22Rv1 (cell line): Measurements from ENCODE around the gene ZG16.
"Not testable (repeated sequence)": the region's sequence is repeated elsewhere in the genome, so short reads cannot be mapped to it uniquely, and the experiment has no call there.

ENCODE experiments used
- H3K27ac ChIP-seq: fragments of 450-650 bp; 2 replicates; pipeline ENCODE4 v1.5.1; 2017
- ZFX ChIP-seq: fragments of 450-650 bp; IDR thresholded peaks from 2 replicates; pipeline ENCODE4 v1.6.1; 2017; ENCODE audit warnings: antibody characterized with exemption, borderline replicate concordance
- TF ChIP-seq, protein P1 (sequence below): fragments of 450-650 bp; IDR thresholded peaks from 2 replicates; pipeline ENCODE4 v1.5.1; 2017; ENCODE audit warnings: mild to moderate bottlenecking

Gene ZG16

DNA sequence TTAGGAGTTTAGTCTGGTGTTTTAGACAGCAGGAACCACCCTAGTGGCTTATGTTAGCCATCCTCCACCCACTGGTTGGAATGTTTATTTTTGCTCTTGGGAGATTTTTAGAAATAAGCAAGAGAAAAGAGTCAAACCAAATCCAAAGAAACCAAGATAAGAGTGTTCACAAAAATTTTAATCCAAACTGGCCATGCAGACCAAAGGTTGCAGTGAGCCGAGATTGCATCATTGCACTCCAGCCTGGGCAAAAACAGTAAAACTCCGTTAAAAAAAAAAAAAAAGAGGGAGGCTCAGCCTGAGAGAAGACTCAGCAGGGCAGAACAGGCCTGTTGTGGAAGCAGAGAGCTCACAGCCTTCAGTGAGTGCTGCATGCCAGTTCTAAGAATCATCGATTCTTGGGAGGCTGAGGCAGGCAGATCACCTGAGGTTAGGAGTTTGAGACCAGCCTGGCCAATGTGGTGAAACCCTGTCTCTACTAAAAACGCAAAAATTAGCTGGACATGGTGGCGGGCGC is 20.0 kb upstream of the ZG16 start:
- no peak overlapping the region for H3K27ac ChIP-seq
- TF ChIP-seq ZFX: no peak
- TF ChIP-seq, protein P1, sequence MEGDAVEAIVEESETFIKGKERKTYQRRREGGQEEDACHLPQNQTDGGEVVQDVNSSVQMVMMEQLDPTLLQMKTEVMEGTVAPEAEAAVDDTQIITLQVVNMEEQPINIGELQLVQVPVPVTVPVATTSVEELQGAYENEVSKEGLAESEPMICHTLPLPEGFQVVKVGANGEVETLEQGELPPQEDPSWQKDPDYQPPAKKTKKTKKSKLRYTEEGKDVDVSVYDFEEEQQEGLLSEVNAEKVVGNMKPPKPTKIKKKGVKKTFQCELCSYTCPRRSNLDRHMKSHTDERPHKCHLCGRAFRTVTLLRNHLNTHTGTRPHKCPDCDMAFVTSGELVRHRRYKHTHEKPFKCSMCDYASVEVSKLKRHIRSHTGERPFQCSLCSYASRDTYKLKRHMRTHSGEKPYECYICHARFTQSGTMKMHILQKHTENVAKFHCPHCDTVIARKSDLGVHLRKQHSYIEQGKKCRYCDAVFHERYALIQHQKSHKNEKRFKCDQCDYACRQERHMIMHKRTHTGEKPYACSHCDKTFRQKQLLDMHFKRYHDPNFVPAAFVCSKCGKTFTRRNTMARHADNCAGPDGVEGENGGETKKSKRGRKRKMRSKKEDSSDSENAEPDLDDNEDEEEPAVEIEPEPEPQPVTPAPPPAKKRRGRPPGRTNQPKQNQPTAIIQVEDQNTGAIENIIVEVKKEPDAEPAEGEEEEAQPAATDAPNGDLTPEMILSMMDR: no peak

DNA sequence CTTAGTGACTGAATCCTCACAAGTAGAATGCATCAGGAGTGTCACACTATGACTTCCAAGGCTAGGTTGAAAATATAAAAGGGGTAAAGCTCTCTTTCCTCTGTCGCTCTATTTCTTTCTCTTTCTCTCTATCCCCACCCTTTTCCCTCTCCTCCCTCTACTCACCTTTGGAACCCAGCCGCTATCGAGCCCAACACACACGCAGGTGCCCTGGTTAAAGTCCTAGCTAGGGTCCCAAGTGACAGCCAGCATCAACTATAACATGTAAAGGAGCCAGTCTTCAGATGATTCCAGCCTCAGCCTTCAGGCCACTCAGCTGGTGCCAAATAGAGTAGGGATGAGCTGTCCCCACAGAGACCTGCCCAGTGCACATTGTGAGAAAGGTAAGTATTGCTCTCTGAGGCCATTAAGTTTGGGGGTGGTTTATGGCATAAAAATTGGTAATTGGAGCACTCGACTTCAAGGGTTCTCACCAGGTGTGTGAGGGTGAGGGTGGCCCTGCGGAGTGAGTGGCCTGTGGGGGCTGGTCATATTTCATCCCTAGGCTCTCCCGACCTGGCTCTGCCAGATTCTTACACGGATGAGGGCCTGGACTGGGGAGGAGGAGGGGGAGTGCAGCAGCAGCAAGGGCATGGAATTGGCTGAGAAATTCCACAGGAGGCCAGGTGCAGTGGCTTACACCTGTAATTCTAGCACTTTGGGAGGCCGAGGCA is 17.3 kb upstream of the ZG16 start:
- H3K27ac ChIP-seq: no peak overlapping the region
- TF ChIP-seq ZFX: no peak
- TF ChIP-seq, protein P1: no peak

DNA sequence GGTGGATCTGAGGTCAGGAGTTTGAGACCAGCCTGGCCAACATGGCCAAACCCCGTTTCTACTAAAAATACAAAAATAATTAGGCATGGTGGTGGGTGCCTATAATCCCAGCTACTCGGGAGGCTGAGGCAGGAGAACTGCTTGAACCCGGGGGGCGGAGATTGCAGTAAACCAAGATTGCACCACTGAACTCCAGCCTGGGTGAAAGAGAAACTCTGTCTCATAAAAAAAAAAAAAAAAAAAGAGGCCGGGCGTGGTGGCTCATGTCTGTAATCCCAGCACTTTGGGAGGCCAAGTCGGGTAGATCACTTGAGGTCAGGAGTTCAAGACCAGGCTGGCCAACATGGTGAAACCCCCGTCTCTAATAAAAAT is 16.8 kb upstream of the ZG16 start:
- not testable (repeated sequence) for H3K27ac ChIP-seq

DNA sequence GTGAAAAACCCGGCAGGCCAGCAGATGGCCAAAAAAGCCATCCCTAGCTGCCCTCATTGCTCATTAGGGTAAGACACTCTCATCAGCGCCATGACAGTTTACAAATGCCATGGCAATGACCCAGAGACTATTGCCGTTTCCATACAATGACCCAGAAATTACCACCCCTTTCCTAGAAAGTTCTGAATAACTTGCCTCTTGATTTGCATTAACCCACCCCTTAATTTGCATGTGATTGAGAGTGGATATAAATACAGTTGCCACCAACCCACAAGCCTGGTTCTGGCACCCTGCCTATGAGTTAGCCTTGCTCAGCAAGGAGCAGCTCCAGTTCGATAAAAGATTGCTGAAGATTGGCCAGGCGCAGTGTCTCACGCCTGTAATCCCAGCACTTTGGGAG is 16.2 kb upstream of the ZG16 start:
- H3K27ac ChIP-seq: no peak overlapping the region
- TF ChIP-seq, protein P1: no peak
- TF ChIP-seq ZFX: no peak

DNA sequence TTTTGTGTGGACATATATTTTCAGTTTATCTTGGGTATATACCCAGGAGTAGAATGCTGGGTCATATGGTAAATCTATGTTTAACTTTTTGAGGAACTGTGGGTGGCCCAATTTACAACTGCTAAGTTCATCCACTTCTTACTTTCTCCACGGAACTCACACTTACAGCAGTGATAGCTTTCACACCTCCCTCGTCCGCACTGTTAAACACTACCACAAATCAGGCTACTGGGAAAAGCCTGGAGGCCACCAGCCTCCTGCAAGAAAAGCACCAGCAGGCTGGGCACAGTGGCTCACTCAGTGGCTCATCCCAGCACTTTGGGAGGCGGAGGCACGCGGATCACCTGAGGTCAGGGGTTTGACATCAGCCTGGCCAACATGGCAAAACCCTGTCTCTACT is 14.7 kb upstream of the ZG16 start:
- TF ChIP-seq, protein P1: no peak
- no peak for TF ChIP-seq ZFX
- H3K27ac ChIP-seq: no peak overlapping the region

DNA sequence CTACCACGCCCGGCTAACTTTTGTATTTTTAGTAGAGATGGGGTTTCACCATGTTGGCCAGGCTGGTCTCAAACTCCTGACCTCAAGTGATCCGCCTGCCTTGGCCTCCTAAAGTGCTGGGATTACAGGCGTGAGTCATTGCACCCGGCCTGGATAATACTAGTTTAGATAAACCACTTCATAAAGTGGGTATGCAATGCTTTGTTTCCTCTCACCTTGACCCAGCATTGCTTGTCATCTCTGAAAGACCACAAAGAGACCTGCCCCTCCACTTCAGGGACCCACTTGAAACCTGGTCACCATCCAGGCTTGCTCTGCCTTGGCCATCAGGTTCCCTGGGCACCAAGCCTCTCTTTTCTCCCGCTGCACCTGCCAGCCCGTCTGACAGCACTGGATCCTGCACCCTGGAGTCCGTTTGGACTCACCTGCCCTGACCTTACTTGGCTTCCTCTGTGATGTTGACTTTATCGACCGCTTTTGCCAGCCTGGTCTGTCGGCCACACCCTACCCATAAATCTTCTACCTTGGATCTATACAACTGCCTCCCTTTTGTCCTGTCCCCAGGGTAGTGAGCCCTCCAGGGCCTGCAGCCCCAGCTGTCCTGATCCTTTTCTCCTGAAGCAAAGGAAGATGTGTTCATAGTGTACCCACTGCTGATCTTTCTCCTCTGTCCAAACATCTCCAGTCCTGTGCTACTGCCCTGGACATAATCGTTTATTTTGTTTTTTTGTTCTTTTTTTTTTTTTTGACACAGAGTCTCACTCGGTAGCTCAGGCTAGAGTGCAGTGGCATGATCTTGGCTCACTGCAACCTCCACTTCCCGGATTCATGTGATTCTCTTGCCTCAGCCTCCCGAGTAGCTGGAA is 12.7 kb upstream of the ZG16 start:
- TF ChIP-seq, protein P1: no peak
- no peak for TF ChIP-seq ZFX
- peak overlapping the region; percentile 64 for H3K27ac ChIP-seq

DNA sequence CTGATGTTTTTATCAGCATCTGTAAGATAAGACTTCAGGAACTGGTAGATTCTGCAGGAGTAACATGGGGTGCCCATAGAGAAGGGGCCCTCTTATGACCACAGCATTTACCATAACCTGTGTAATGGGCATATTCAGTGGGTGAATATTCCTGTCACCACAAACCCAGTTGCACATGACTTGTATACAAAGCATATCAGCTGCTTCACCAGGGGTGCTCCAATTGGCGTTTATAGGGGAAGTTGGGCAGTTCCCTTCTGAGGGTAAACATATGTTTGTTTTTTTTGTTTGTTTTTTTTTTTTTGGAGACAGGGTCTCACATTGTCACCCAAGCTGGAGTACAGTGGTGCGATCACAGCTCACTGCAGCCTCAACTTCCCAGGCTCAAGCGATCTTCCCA is 11.5 kb upstream of the ZG16 start:
- no peak overlapping the region; the same call in 1 of the 2 replicates for H3K27ac ChIP-seq
- TF ChIP-seq, protein P1: no peak
- no peak for TF ChIP-seq ZFX
